Uterus (tissue), 2 donors: ENCODE results near the gene CFTR.

Experiments used
- POLR2A ChIP-seq, 2 donors: fragments of 450-650 bp; IDR thresholded peaks; one replicate each; pipeline ENCODE4 v1.6.1; 2016; ENCODE audit warnings: antibody characterized with exemption in 2 of 2, mild to moderate bottlenecking in 1 of 2, moderate library complexity in 1 of 2
- TF ChIP-seq, protein P1 (sequence below), 4 experiments: fragments of 200-600 bp in 2 of 4; fragments of 450-650 bp in 2 of 4; sonication (generic) in 2 of 4; IDR thresholded peaks; one replicate each; pipeline ENCODE4 v1.5.1; 2016 to 2019; ENCODE audit warnings: antibody characterized with exemption in 4 of 4, mild to moderate bottlenecking in 2 of 4, moderate library complexity in 1 of 4

GRCh38 chr7:117682681-117683385, 203.0 kb downstream of the CFTR start:
- TF ChIP-seq, protein P1, sequence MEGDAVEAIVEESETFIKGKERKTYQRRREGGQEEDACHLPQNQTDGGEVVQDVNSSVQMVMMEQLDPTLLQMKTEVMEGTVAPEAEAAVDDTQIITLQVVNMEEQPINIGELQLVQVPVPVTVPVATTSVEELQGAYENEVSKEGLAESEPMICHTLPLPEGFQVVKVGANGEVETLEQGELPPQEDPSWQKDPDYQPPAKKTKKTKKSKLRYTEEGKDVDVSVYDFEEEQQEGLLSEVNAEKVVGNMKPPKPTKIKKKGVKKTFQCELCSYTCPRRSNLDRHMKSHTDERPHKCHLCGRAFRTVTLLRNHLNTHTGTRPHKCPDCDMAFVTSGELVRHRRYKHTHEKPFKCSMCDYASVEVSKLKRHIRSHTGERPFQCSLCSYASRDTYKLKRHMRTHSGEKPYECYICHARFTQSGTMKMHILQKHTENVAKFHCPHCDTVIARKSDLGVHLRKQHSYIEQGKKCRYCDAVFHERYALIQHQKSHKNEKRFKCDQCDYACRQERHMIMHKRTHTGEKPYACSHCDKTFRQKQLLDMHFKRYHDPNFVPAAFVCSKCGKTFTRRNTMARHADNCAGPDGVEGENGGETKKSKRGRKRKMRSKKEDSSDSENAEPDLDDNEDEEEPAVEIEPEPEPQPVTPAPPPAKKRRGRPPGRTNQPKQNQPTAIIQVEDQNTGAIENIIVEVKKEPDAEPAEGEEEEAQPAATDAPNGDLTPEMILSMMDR (IDR thresholded peaks at IDR 0.05), result no peak
- TF ChIP-seq POLR2A (IDR thresholded peaks at IDR 0.05), result no peak
